TTC549 (cell line): ENCODE results near the gene PTGIS.

Source experiments
- FAIRE-seq: peaks from 2 replicates; lab custom pipeline; 2012; peaks lifted over from hg19 to GRCh38; lab: Jason Lieb, UNC

The PTGIS gene

GRCh38 chr20:49560186-49560585 lies 7.8 kb downstream of the PTGIS start:
- no peak for FAIRE-seq

- FAIRE-seq: no peak
Observed at GRCh38 chr20:49559411-49560081, 8.4 kb downstream of the PTGIS start.

- FAIRE-seq: no peak
Observed at GRCh38 chr20:49558826-49559225, 9.1 kb downstream of the PTGIS start.

- no peak for FAIRE-seq
Observed at GRCh38 chr20:49557449-49557848, 10.5 kb downstream of the PTGIS start.

- no peak for FAIRE-seq
Observed at GRCh38 chr20:49556621-49557020, 11.3 kb downstream of the PTGIS start.

- FAIRE-seq: no peak
Observed at GRCh38 chr20:49549801-49550551, 18.0 kb downstream of the PTGIS start.

- FAIRE-seq: no peak
Observed at GRCh38 chr20:49548371-49548947, 19.5 kb downstream of the PTGIS start.

- no peak for FAIRE-seq
Observed at GRCh38 chr20:49545572-49545971, 22.4 kb downstream of the PTGIS start.

- FAIRE-seq: no peak
Observed at GRCh38 chr20:49544535-49544934, 23.4 kb downstream of the PTGIS start.

- no peak for FAIRE-seq
Observed at GRCh38 chr20:49543858-49544437, 24.0 kb downstream of the PTGIS start.

GRCh38 chr20:49543071-49543857 lies 24.7 kb downstream of the PTGIS start:
- no peak for FAIRE-seq

GRCh38 chr20:49542514-49542991 lies 25.4 kb downstream of the PTGIS start:
- no peak for FAIRE-seq

- FAIRE-seq: no peak
Observed at GRCh38 chr20:49541733-49542513, 26.0 kb downstream of the PTGIS start.

- FAIRE-seq: no peak
Observed at GRCh38 chr20:49540687-49541435, 27.1 kb downstream of the PTGIS start.

GRCh38 chr20:49540232-49540620 lies 27.7 kb downstream of the PTGIS start:
- FAIRE-seq: no peak

GRCh38 chr20:49539481-49540231 lies 28.3 kb downstream of the PTGIS start:
- FAIRE-seq: no peak

- FAIRE-seq: no peak
Observed at GRCh38 chr20:49538950-49539349, 29.0 kb downstream of the PTGIS start.

- FAIRE-seq: no peak
Observed at GRCh38 chr20:49534255-49534712, 33.7 kb downstream of the PTGIS start.

GRCh38 chr20:49532285-49532946 lies 35.5 kb downstream of the PTGIS start:
- no peak for FAIRE-seq
